ENCODE data around the gene MFAP3L.

DNA sequence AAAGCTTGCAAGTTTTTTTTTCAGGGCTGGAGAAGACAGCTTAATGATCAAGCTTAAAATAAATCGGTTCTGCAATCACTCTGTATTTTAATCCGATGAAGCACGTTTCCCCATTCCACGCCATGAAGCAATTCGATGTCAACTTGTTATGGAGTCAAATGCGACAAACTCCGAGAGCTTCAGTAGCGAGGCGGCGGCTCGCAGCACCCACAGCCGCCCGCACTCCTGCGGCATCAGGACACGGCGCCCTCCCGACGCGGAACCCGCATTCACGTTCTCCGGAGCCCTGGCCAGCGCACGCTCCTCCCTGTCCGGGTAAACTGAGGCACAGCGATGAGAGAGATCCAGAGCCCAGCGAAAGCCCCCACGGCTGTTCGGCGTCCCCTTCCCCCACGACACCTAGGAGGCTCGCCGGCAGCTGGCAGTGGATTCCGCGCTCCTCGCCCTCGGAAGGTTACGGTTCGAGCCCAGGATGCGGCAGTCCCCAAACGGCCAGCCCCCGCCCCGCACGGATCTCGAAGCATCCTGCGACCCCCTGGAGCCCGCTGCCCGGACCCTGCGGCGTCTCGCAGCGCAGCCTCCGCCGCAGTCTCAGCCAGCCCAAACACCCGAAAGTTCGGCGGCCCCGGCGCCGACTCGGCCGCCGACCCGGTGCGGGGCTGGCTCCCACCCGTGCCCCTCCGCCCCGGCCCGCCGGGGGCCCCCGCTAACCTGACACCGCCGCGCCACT is 507 bp downstream of the MFAP3L start:
- TF ChIP-seq ARNTL (CRISPR knock-in tag; IDR thresholded peaks at IDR 0.05; ENCODE audit: borderline replicate concordance, low read depth) (no peak), ZNF70 (CRISPR knock-in tag; IDR thresholded peaks at IDR 0.05) (no peak), ESRRG (CRISPR knock-in tag; IDR thresholded peaks at IDR 0.05) (no peak), OSR1 (CRISPR knock-in tag; IDR thresholded peaks at IDR 0.05) (no peak), ZFP30 (CRISPR knock-in tag; IDR thresholded peaks at IDR 0.05) (no peak), ZNF8 (CRISPR knock-in tag; IDR thresholded peaks at IDR 0.05) (no peak), ZFP3 (CRISPR knock-in tag; IDR thresholded peaks at IDR 0.05) (no peak), GLIS3 (CRISPR knock-in tag; IDR thresholded peaks at IDR 0.05) (no peak), PPARA (CRISPR knock-in tag; IDR thresholded peaks at IDR 0.05; ENCODE audit: borderline replicate concordance) (no peak), BACH2 (CRISPR knock-in tag; IDR thresholded peaks at IDR 0.05; ENCODE audit: borderline replicate concordance) (no peak)
- TF ChIP-seq, protein P1, sequence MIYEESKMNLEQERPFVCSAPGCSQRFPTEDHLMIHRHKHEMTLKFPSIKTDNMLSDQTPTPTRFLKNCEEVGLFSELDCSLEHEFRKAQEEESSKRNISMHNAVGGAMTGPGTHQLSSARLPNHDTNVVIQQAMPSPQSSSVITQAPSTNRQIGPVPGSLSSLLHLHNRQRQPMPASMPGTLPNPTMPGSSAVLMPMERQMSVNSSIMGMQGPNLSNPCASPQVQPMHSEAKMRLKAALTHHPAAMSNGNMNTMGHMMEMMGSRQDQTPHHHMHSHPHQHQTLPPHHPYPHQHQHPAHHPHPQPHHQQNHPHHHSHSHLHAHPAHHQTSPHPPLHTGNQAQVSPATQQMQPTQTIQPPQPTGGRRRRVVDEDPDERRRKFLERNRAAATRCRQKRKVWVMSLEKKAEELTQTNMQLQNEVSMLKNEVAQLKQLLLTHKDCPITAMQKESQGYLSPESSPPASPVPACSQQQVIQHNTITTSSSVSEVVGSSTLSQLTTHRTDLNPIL (CRISPR knock-in tag; IDR thresholded peaks at IDR 0.05; ENCODE audit: low read depth): no peak
- TF ChIP-seq, protein P2, sequence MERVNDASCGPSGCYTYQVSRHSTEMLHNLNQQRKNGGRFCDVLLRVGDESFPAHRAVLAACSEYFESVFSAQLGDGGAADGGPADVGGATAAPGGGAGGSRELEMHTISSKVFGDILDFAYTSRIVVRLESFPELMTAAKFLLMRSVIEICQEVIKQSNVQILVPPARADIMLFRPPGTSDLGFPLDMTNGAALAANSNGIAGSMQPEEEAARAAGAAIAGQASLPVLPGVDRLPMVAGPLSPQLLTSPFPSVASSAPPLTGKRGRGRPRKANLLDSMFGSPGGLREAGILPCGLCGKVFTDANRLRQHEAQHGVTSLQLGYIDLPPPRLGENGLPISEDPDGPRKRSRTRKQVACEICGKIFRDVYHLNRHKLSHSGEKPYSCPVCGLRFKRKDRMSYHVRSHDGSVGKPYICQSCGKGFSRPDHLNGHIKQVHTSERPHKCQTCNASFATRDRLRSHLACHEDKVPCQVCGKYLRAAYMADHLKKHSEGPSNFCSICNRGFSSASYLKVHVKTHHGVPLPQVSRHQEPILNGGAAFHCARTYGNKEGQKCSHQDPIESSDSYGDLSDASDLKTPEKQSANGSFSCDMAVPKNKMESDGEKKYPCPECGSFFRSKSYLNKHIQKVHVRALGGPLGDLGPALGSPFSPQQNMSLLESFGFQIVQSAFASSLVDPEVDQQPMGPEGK (CRISPR knock-in tag; IDR thresholded peaks at IDR 0.05; ENCODE audit: borderline replicate concordance): no peak
- TF ChIP-seq, protein P3, sequence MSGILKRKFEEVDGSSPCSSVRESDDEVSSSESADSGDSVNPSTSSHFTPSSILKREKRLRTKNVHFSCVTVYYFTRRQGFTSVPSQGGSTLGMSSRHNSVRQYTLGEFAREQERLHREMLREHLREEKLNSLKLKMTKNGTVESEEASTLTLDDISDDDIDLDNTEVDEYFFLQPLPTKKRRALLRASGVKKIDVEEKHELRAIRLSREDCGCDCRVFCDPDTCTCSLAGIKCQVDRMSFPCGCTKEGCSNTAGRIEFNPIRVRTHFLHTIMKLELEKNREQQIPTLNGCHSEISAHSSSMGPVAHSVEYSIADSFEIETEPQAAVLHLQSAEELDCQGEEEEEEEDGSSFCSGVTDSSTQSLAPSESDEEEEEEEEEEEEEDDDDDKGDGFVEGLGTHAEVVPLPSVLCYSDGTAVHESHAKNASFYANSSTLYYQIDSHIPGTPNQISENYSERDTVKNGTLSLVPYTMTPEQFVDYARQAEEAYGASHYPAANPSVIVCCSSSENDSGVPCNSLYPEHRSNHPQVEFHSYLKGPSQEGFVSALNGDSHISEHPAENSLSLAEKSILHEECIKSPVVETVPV (CRISPR knock-in tag; IDR thresholded peaks at IDR 0.05): no peak
